Esophagus squamous epithelium (tissue), 5 donors: ENCODE results near the gene EWSR1. TPM values are rescaled to one million over a fixed set of nuclear protein-coding genes. Genes with fewer than 3 reads are reported as not detected.
A peak's percentile ranks its signal among the peaks of the same experiment; 100 is the strongest.

Experiments used
- DNase-seq: peaks from one replicate; lab custom pipeline; 2025; lab: John Stamatoyannopoulos, UW
- H3K27ac ChIP-seq, 4 donors: fragments of 200-600 bp; sonication (generic); one replicate each; pipeline ENCODE4 v1.5.1; 2016 to 2019; ENCODE audit warnings: mild to moderate bottlenecking in 1 of 4
- H3K27me3 ChIP-seq, 4 donors: fragments of 200-600 bp; sonication (generic); 1 replicate in 3 of 4; 2 replicates in 1 of 4; pipeline versions ENCODE4 v1.5.1 to v1.6.0; 2017 to 2021; ENCODE audit warnings: antibody characterized with exemption in 1 of 4
- H3K36me3 ChIP-seq, 3 donors: fragments of 200-600 bp; sonication (generic); one replicate each; pipeline ENCODE4 v1.5.1; 2016 to 2019
- H3K4me1 ChIP-seq, 3 donors: fragments of 200-600 bp; sonication (generic); one replicate each; pipeline ENCODE4 v1.5.1; 2017 to 2019
- H3K4me3 ChIP-seq, 4 donors: fragments of 200-600 bp; sonication (generic); 1 replicate in 3 of 4; 2 replicates in 1 of 4; pipeline ENCODE4 v1.5.1; 2016 to 2019; ENCODE audit warnings: mild to moderate bottlenecking in 2 of 4, moderate library complexity in 1 of 4
- H3K9me3 ChIP-seq, 3 donors: fragments of 200-600 bp; sonication (generic); one replicate each; pipeline ENCODE4 v1.5.1; 2016 to 2019
- CTCF ChIP-seq, 6 experiments: fragments of 450-650 bp in 4 of 6; fragments of 200-600 bp in 2 of 6; sonication (generic) in 2 of 6; IDR thresholded peaks; one replicate each; pipeline ENCODE4 v1.5.1; 2016 to 2019; ENCODE audit warnings: antibody characterized with exemption in 6 of 6, mild to moderate bottlenecking in 4 of 6, moderate library complexity in 4 of 6
- POLR2A ChIP-seq, 4 donors: fragments of 450-650 bp; IDR thresholded peaks; one replicate each; pipeline ENCODE4 v1.6.1; 2017; ENCODE audit warnings: antibody characterized with exemption in 4 of 4, mild to moderate bottlenecking in 4 of 4, moderate library complexity in 3 of 4
- WGBS, 2 donors: methylation state at CpG; one replicate each; pipeline ENCODE4 v1.1.5; 2018; 5-methylcytosine and 5-hydroxymethylcytosine counted together
- intact Hi-C: fragments of 100-400 bp; cut with DNase I; formaldehyde crosslinking; loops from one replicate; pipeline ENCODE4 v1.15.0; 2022
- total RNA-seq, 4 donors: library from RNA; depleted of rRNA; stranded (reverse); fragments of >200 nt; gene quantifications; one replicate each; pipeline ENCODE4 v1.1.0, GENCODE V29; 2016
- donor health status: DM: yes; HTN: yes; CAD: no.

Gene EWSR1
- total RNA-seq, 4 donors from 2014 or later, result 124 to 217 (median 174) TPM

DNA sequence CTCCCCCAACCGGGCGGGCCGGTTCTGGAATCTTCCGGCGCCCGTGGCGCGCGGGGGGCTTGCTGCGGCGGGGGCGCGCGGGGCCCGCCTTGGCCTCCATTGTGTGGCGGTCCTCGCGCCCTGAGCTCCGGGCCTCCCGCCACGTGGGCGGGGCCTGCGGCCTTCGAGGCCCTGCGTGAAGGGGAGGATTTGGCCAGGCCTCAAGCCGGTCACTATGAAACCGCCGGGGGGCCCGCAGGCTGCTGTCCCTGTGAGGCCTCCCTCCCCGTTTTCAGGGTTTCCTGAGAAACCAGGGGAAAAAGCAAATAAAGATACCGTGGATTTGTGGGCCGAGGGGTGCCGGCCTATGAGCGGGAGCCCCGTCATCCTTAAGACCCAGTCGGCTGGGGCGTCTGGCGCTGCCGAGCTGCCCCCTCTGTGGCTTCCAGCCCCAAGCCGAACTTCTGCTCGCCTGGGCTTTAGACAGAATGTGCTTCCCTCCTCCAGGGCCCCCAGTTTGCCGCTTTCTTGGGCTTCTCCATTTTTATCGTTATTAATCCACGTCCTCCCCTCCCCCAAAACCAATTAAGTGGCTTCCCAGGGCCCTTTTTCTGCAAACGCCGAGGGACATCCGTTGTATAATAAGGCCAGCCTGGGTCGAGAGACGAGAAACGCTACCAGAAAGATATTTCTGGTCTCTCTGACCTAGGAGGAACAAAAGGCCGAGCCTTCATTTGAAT, 602 bp downstream of the EWSR1 start:
- Histone ChIP-seq H3K27ac (peak overlapping the region; percentile 97 to 99 (median 99)), H3K9me3 (no peaks in the 10 kb centered on the region), H3K36me3 (peaks cover 9 to 48% (median 9%) of the 10 kb centered on the region in 3 donors), H3K27me3 (no peaks in the 10 kb centered on the region), H3K4me1 (peaks cover 15 to 71% (median 40%) of the 10 kb centered on the region in 3 donors), H3K4me3 (peak overlapping the region; percentile 79 to 97 (median 88))
- TF ChIP-seq POLR2A (IDR thresholded peaks at IDR 0.05) (no peak), CTCF (IDR thresholded peaks at IDR 0.05) (no peak)
- no peak for DNase-seq
- intact Hi-C loops, result no loop called here
- 0 to 1% methylated on average over 14 of the region's 51 CpGs for WGBS, 2 donors

DNA sequence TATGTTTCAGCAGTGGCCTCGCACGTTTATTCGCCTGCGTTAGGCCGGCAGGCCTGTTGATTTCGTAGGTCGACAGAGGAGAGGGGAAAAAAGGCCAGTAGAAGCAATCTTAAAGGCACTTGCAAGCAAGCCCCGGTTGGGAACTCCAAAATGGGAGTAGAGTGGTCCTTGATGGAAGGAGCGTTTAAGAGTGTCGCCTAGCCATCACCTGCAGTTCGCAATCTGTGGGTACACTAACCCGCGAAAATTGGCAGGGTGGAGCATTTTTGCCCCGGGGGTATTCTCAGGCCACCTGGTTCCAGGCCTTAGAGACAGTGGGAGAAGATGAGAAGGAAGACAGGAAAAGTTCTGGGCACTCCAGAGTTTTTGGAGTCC, 1.1 kb downstream of the EWSR1 start:
- Histone ChIP-seq H3K36me3 (peaks cover 9 to 48% (median 15%) of the 10 kb centered on the region in 3 donors), H3K9me3 (no peaks in the 10 kb centered on the region), H3K4me1 (peaks cover 15 to 76% (median 43%) of the 10 kb centered on the region in 3 donors), H3K27me3 (no peaks in the 10 kb centered on the region), H3K27ac (peak overlapping the region; percentile 97 to 99 (median 99)), H3K4me3 (peak overlapping the region; percentile 79 to 97 (median 88))
- TF ChIP-seq CTCF (IDR thresholded peaks at IDR 0.05) (no peak), POLR2A (IDR thresholded peaks at IDR 0.05) (no peak)
- no peak for DNase-seq
- 1 to 2% methylated on average over 10 to 14 of the region's 14 CpGs for WGBS, 2 donors
- intact Hi-C loops, result no loop called here

DNA sequence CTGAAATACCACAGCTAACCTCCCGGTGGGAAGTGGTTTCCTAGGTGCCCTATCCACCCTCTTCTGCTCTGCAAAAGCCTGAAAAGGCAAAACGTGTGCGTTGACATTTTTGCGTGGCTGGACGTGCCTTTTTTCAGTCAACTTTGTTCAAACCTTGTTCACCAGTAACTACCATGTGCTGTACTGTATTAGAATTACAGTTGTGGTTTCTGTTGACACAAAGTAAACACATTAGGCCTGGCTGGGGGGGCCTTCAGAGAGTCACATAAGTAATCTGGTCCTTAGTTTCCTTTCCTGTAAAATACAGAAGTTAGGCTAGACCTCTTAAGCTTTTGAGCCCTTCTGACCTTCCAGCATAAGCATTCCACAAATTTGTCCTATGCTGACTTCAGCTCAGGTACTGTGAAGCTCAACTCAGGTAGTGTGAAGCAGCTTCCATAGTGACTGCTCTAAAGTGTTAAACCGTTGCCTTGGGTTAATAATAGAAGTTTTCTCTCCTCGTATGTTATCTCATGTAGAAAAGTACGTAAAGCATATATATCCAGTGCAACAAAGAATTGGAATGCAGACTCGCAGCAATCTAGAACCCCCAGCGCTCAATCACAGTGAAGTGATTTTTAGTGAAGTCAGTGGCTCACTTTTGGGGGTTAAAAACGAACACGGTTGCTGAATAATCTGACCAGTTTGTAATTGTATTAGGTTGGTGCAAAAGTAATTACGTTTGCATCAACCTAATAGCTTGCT, 1.8 kb downstream of the EWSR1 start:
- Histone ChIP-seq H3K27ac (peak overlapping the region; percentile 97 to 99 (median 99)), H3K36me3 (peaks cover 7 to 48% (median 18%) of the 10 kb centered on the region in 3 donors), H3K4me3 (peak overlapping the region; percentile 79 to 97 (median 88)), H3K27me3 (no peaks in the 10 kb centered on the region), H3K9me3 (no peaks in the 10 kb centered on the region), H3K4me1 (peaks cover 15 to 83% (median 43%) of the 10 kb centered on the region in 3 donors)
- TF ChIP-seq CTCF (IDR thresholded peaks at IDR 0.05) (no peak), POLR2A (IDR thresholded peaks at IDR 0.05) (no peak)
- intact Hi-C loops, result no loop called here
- WGBS, 2 donors, result 2 to 8% methylated on average over 9 to 13 of the region's 13 CpGs
- no peak for DNase-seq

- peak overlapping the region in 3 of 4 donors; percentile 9 to 99 (median 97) for H3K27ac ChIP-seq
- no peaks in the 10 kb centered on the region for H3K9me3 ChIP-seq
- no peak for DNase-seq
- intact Hi-C loops, result no loop called here
- no peak for TF ChIP-seq POLR2A (IDR thresholded peaks at IDR 0.05)
- no peak for TF ChIP-seq CTCF (IDR thresholded peaks at IDR 0.05)
- WGBS, 2 donors, result 11 to 15% methylated on average over 9 of the region's 9 CpGs
- peak overlapping the region; percentile 79 to 97 (median 88) for H3K4me3 ChIP-seq
- peaks cover 0 to 48% (median 13%) of the 10 kb centered on the region in 3 donors for H3K36me3 ChIP-seq
- H3K27me3 ChIP-seq, result no peaks in the 10 kb centered on the region
- peaks cover 15 to 88% (median 47%) of the 10 kb centered on the region in 3 donors for H3K4me1 ChIP-seq
These were observed 2.6 kb downstream of the EWSR1 start for GRCh38 chr22:29270475-29271271.
